ENCODE results near the gene RPL27A.
A peak's percentile ranks its signal among the peaks of the same experiment; 100 is the strongest.
"Not testable (repeated sequence)": the region's sequence is repeated elsewhere in the genome, so short reads cannot be mapped to it uniquely, and the experiment has no call there.

RPL27A gene

GRCh38 chr11:8654503-8654902 lies 28.1 kb upstream of the RPL27A start:
- TF ChIP-seq CTCF (IDR thresholded peaks at IDR 0.05; ENCODE audit: control insufficient read depth, insufficient read depth, low read depth, low read length, missing control alignments): no peak
- H3K4me3 ChIP-seq (ENCODE audit: control insufficient read depth, low read depth, low read length): no peak overlapping the region
- no peak for DNase-seq (ENCODE audit: low read depth)

GRCh38 chr11:8656291-8656690 lies 26.3 kb upstream of the RPL27A start:
- H3K4me3 ChIP-seq (ENCODE audit: control insufficient read depth, low read depth, low read length): no peak overlapping the region
- no peak for DNase-seq (ENCODE audit: low read depth)
- TF ChIP-seq CTCF (IDR thresholded peaks at IDR 0.05; ENCODE audit: control insufficient read depth, insufficient read depth, low read depth, low read length, missing control alignments): no peak

GRCh38 chr11:8658321-8659057 lies 24.1 kb upstream of the RPL27A start:
- H3K4me3 ChIP-seq (ENCODE audit: control insufficient read depth, low read depth, low read length): no peak overlapping the region
- DNase-seq (ENCODE audit: low read depth): no peak
- no peak for TF ChIP-seq CTCF (IDR thresholded peaks at IDR 0.05; ENCODE audit: control insufficient read depth, insufficient read depth, low read depth, low read length, missing control alignments)

- no peak for DNase-seq (ENCODE audit: low read depth)
- no peak for TF ChIP-seq CTCF (IDR thresholded peaks at IDR 0.05; ENCODE audit: control insufficient read depth, insufficient read depth, low read depth, low read length, missing control alignments)
- no peak overlapping the region for H3K4me3 ChIP-seq (ENCODE audit: control insufficient read depth, low read depth, low read length)
These were observed 21.4 kb upstream of the RPL27A start for GRCh38 chr11:8661001-8661795.

GRCh38 chr11:8665222-8665621 lies 17.4 kb upstream of the RPL27A start:
- no peak for TF ChIP-seq CTCF (IDR thresholded peaks at IDR 0.05; ENCODE audit: control insufficient read depth, insufficient read depth, low read depth, low read length, missing control alignments)
- no peak overlapping the region for H3K4me3 ChIP-seq (ENCODE audit: control insufficient read depth, low read depth, low read length)
- DNase-seq (ENCODE audit: low read depth): no peak

- not testable (repeated sequence) for DNase-seq (ENCODE audit: low read depth); H3K4me3 ChIP-seq (ENCODE audit: control insufficient read depth, low read depth, low read length)
These were observed 12.5 kb upstream of the RPL27A start for GRCh38 chr11:8670081-8670480.

- no peak for TF ChIP-seq CTCF (IDR thresholded peaks at IDR 0.05; ENCODE audit: control insufficient read depth, insufficient read depth, low read depth, low read length, missing control alignments)
- no peak overlapping the region for H3K4me3 ChIP-seq (ENCODE audit: control insufficient read depth, low read depth, low read length)
- peak; percentile 90 for DNase-seq (ENCODE audit: low read depth)
These were observed 11.4 kb upstream of the RPL27A start for GRCh38 chr11:8671193-8671612.

Measured in AG09309 (cell line).